Neural cell (in vitro differentiated cells): ENCODE results near the gene MACF1. TPM values are rescaled to one million over a fixed set of nuclear protein-coding genes. Genes with fewer than 3 reads are reported as not detected.

Experiments
- H2AFZ ChIP-seq: fragments of 200-600, 300-800 bp; sonication (generic), shearing (Covaris generic); 2 replicates; pipeline ENCODE4 v1.6.0; 2014; ENCODE audit warnings: low read depth, mild to moderate bottlenecking, antibody characterized with exemption, low read length, moderate library complexity
- H3F3A ChIP-seq: fragments of 200-600 bp; shearing (Covaris generic); 2 replicates; pipeline ENCODE4 v1.6.1; 2016; ENCODE audit warnings: mild to moderate bottlenecking, moderate library complexity, mixed read lengths, antibody characterized with exemption, low read length; ENCODE audit not compliant: insufficient read depth, poor library complexity, severe bottlenecking
- H3K27ac ChIP-seq: fragments of 200-600, 300-800 bp; sonication (generic), shearing (Covaris generic); 2 replicates; pipeline ENCODE4 v1.5.1; 2014; ENCODE audit warnings: mild to moderate bottlenecking, low read length, moderate library complexity
- H3K27me3 ChIP-seq: fragments of 300-800, 200-600 bp; sonication (generic), shearing (Covaris generic); 2 replicates; pipeline ENCODE4 v1.6.0; 2014; ENCODE audit warnings: mild to moderate bottlenecking, low read depth, low read length, moderate library complexity; ENCODE audit not compliant: insufficient read depth
- H3K36me3 ChIP-seq: fragments of 300-800, 200-600 bp; sonication (generic), shearing (Covaris generic); 2 replicates; pipeline ENCODE4 v1.5.1; 2014; ENCODE audit warnings: mild to moderate bottlenecking, antibody characterized with exemption, low read length, moderate library complexity; ENCODE audit not compliant: insufficient read depth
- H3K4me2 ChIP-seq: fragments of 300-800, 200-600 bp; sonication (generic), shearing (Covaris generic); 2 replicates; pipeline ENCODE4 v1.6.0; 2014; ENCODE audit warnings: mild to moderate bottlenecking, low read length
- H3K4me3 ChIP-seq: fragments of 300-800, 200-600 bp; sonication (generic), shearing (Covaris generic); 2 replicates; pipeline ENCODE4 v1.5.1; 2014; ENCODE audit warnings: mild to moderate bottlenecking, low read length, moderate library complexity
- H3K79me2 ChIP-seq: fragments of 200-600 bp; shearing (Covaris generic); replicated peaks from 2 replicates; pipeline ENCODE4 v1.6.0; 2014; ENCODE audit warnings: mild to moderate bottlenecking, low read length, moderate library complexity; ENCODE audit not compliant: insufficient read depth
- H3K9ac ChIP-seq: fragments of 300-800, 200-600 bp; sonication (generic), shearing (Covaris generic); 2 replicates; pipeline ENCODE4 v1.6.1; 2016; ENCODE audit warnings: mild to moderate bottlenecking, low read length, mixed read lengths
- H3K9me2 ChIP-seq: fragments of 200-600 bp; shearing (Covaris generic); 2 replicates; pipeline ENCODE4 v1.6.1; 2016; ENCODE audit warnings: mild to moderate bottlenecking, low read length, mixed read lengths; ENCODE audit not compliant: insufficient read depth
- H3K9me3 ChIP-seq: fragments of 200-600, 300-800 bp; sonication (generic), shearing (Covaris generic); 2 replicates; pipeline ENCODE4 v1.6.1; 2016; ENCODE audit warnings: mild to moderate bottlenecking, mixed run types, low read length, moderate library complexity, mixed read lengths
- H4K20me1 ChIP-seq: fragments of 200-600 bp; shearing (Covaris generic); 2 replicates; pipeline ENCODE4 v1.6.1; 2016; ENCODE audit warnings: mild to moderate bottlenecking, mixed run types; ENCODE audit not compliant: insufficient read depth
- EP300 ChIP-seq: fragments of 450-650 bp; conservative IDR thresholded peaks from 2 replicates; pipeline ENCODE4 v1.6.1; 2014; ENCODE audit warnings: antibody characterized with exemption, mild to moderate bottlenecking, moderate library complexity; ENCODE audit not compliant: poor library complexity, severe bottlenecking
- EZH2 ChIP-seq: fragments of 200-600, 300-800 bp; shearing (Covaris generic), sonication (generic); IDR thresholded peaks from 2 replicates; pipeline ENCODE4 v1.6.1; 2014; ENCODE audit warnings: antibody characterized with exemption, low read length, borderline replicate concordance, mild to moderate bottlenecking; ENCODE audit not compliant: insufficient read depth, poor library complexity, severe bottlenecking
- MXI1 ChIP-seq: fragments of 450-650 bp; conservative IDR thresholded peaks from 2 replicates; pipeline ENCODE4 v1.6.1; 2014; ENCODE audit warnings: antibody characterized with exemption, mild to moderate bottlenecking; ENCODE audit not compliant: poor library complexity, severe bottlenecking
- POLR2AphosphoS5 ChIP-seq: IDR thresholded peaks from 2 replicates; pipeline ENCODE4 v1.6.1; 2012
- RAD21 ChIP-seq: fragments of 450-650 bp; conservative IDR thresholded peaks from 2 replicates; pipeline ENCODE4 v1.6.1; 2014; ENCODE audit warnings: antibody characterized with exemption, mild to moderate bottlenecking, moderate library complexity
- SMC3 ChIP-seq: fragments of 450-650 bp; conservative IDR thresholded peaks from 2 replicates; pipeline ENCODE4 v1.6.1; 2014; ENCODE audit warnings: antibody characterized with exemption, mild to moderate bottlenecking, moderate library complexity; ENCODE audit not compliant: poor library complexity
- TAF1 ChIP-seq: IDR thresholded peaks from 2 replicates; pipeline ENCODE4 v1.6.1; 2012; ENCODE audit warnings: low read depth
- polyA minus RNA-seq: library from RNA; depleted of rRNA, polyadenylated mRNA; stranded (reverse); fragments of >200 nt; gene quantifications from 2 replicates; pipeline ENCODE4 v1.2.3, GENCODE V29; 2014
- polyA plus RNA-seq: library from polyadenylated mRNA; depleted of rRNA; stranded (reverse); fragments of >200 nt; gene quantifications from 2 replicates; pipeline ENCODE4 v1.2.3, GENCODE V29; 2014
- TF ChIP-seq, protein P1 (sequence below): fragments of 450-650 bp; IDR thresholded peaks from 2 replicates; pipeline ENCODE4 v1.5.1; 2014; ENCODE audit warnings: antibody characterized with exemption, mild to moderate bottlenecking, moderate library complexity; ENCODE audit not compliant: poor library complexity, severe bottlenecking
- TF ChIP-seq, protein P2 (sequence below): IDR thresholded peaks from 2 replicates; pipeline ENCODE4 v1.6.1; 2012; ENCODE audit warnings: borderline replicate concordance

Gene MACF1
- 176 and 185 TPM in 2 replicates for polyA plus RNA-seq
- 637 and 764 TPM in 2 replicates for polyA minus RNA-seq

DNA sequence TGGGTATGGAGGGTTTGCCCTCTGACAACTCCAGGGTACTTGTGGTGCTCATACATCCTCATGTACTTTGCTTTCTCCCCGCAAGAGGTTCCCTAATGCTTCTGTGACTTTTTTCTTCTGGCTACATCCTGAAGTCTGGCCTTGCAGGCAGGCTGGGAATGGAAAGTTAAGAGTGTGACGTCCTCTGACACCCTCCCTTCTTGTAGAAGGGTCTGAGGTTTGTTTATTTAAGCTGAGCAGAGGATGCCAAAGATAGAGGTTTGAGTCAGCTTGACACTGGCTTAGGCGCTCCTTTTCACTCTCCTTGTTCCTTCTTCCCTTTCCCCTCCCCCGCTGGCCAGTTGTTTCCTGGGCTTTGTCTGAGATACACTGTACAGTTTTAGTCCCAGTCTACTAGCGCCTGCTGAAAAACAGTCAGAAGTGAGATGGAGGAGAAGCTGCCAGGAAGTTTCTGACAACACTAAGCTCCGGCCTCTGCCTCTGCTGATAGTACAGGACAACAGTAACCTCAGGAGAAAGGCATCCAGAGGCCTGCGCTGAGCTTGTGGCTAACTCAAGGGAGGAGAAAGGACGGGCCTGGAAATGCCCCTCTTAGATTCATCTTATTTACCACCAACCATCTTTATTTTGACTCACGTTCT lies at the start of gene MACF1:
TSS of gene MACF1 (plus strand) at position 255 of the 641 bp plus-strand sequence. CDS start at position 583, 328 bp downstream.
- H3K27me3 ChIP-seq = no peaks in the 10 kb centered on the region
- H3K27ac ChIP-seq = no peak within 1 kb of the TSS
- no peak within 1 kb of the TSS for H2AFZ ChIP-seq
- H3K4me3 ChIP-seq = no peak within 1 kb of the TSS
- TF ChIP-seq EP300 (no peak), SMC3 (no peak), TAF1 (no peak), MXI1 (no peak), POLR2AphosphoS5 (no peak), EZH2 (no peak), RAD21 (no peak)
- TF ChIP-seq, protein P1, sequence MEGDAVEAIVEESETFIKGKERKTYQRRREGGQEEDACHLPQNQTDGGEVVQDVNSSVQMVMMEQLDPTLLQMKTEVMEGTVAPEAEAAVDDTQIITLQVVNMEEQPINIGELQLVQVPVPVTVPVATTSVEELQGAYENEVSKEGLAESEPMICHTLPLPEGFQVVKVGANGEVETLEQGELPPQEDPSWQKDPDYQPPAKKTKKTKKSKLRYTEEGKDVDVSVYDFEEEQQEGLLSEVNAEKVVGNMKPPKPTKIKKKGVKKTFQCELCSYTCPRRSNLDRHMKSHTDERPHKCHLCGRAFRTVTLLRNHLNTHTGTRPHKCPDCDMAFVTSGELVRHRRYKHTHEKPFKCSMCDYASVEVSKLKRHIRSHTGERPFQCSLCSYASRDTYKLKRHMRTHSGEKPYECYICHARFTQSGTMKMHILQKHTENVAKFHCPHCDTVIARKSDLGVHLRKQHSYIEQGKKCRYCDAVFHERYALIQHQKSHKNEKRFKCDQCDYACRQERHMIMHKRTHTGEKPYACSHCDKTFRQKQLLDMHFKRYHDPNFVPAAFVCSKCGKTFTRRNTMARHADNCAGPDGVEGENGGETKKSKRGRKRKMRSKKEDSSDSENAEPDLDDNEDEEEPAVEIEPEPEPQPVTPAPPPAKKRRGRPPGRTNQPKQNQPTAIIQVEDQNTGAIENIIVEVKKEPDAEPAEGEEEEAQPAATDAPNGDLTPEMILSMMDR = no peak
- TF ChIP-seq, protein P2, sequence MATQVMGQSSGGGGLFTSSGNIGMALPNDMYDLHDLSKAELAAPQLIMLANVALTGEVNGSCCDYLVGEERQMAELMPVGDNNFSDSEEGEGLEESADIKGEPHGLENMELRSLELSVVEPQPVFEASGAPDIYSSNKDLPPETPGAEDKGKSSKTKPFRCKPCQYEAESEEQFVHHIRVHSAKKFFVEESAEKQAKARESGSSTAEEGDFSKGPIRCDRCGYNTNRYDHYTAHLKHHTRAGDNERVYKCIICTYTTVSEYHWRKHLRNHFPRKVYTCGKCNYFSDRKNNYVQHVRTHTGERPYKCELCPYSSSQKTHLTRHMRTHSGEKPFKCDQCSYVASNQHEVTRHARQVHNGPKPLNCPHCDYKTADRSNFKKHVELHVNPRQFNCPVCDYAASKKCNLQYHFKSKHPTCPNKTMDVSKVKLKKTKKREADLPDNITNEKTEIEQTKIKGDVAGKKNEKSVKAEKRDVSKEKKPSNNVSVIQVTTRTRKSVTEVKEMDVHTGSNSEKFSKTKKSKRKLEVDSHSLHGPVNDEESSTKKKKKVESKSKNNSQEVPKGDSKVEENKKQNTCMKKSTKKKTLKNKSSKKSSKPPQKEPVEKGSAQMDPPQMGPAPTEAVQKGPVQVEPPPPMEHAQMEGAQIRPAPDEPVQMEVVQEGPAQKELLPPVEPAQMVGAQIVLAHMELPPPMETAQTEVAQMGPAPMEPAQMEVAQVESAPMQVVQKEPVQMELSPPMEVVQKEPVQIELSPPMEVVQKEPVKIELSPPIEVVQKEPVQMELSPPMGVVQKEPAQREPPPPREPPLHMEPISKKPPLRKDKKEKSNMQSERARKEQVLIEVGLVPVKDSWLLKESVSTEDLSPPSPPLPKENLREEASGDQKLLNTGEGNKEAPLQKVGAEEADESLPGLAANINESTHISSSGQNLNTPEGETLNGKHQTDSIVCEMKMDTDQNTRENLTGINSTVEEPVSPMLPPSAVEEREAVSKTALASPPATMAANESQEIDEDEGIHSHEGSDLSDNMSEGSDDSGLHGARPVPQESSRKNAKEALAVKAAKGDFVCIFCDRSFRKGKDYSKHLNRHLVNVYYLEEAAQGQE = no peak
- no peaks in the 10 kb centered on the region for H3K36me3 ChIP-seq
- no peak within 1 kb of the TSS for H3K4me2 ChIP-seq
- H3K79me2 ChIP-seq = peaks cover 51% of the 10 kb centered on the region
- no peaks in the 10 kb centered on the region for H3K9me3 ChIP-seq
- no peak within 1 kb of the TSS for H3K9ac ChIP-seq
- H3K9me2 ChIP-seq = no peaks in the 10 kb centered on the region
- no peaks in the 10 kb centered on the region for H3F3A ChIP-seq
- peaks cover 4% of the 10 kb centered on the region for H4K20me1 ChIP-seq

GRCh38 chr1:39157304-39157703 lies 47.2 kb upstream of the MACF1 start:
- H4K20me1 ChIP-seq = no peaks in the 10 kb centered on the region
- peaks cover 56% of the 10 kb centered on the region for H3K79me2 ChIP-seq

More at GRCh38 chr1:39157304-39157703, 47.2 kb upstream of the MACF1 start:
- Histone ChIP-seq H3K4me3 (no peak overlapping the region), H2AFZ (no peak overlapping the region), H3K9ac (no peak overlapping the region), H3F3A (no peaks in the 10 kb centered on the region), H3K27me3 (no peaks in the 10 kb centered on the region), H3K9me3 (no peaks in the 10 kb centered on the region), H3K9me2 (no peaks in the 10 kb centered on the region), H3K36me3 (no peaks in the 10 kb centered on the region), H3K4me2 (no peak overlapping the region), H3K27ac (no peak overlapping the region)
- TF ChIP-seq MXI1 = no peak
- no peak for TF ChIP-seq TAF1
- TF ChIP-seq, protein P2 = no peak
- TF ChIP-seq POLR2AphosphoS5 = no peak
- no peak for TF ChIP-seq EZH2
- TF ChIP-seq, protein P1 = no peak
- no peak for TF ChIP-seq SMC3
- TF ChIP-seq EP300 = no peak
- TF ChIP-seq RAD21 = no peak
